ENCODE results near the gene WDR45B. TPM values are rescaled to one million over a fixed set of nuclear protein-coding genes. Genes with fewer than 3 reads are reported as not detected.
A peak's percentile ranks its signal among the peaks of the same experiment; 100 is the strongest.

The WDR45B gene
- total RNA-seq, 1 experiment from 2014 or later = 203 TPM

GRCh38 chr17:82668631-82669099 lies 20.4 kb upstream of the WDR45B start:
- Histone ChIP-seq H3K4me1 (replicated peaks) (peaks cover 7% of the 10 kb centered on the region), H3K27me3 (replicated peaks) (no peaks in the 10 kb centered on the region), H3K9me3 (replicated peaks) (no peaks in the 10 kb centered on the region), H3K27ac (no peak overlapping the region), H3K36me3 (no peaks in the 10 kb centered on the region), H3K4me3 (no peak overlapping the region)
- peak; percentile 61 to 81 for DNase-seq (ENCODE audit: low read depth in 1 of 2, low spot score in 2 of 2)

- Histone ChIP-seq H3K4me1 (replicated peaks) (peaks cover 7% of the 10 kb centered on the region), H3K4me3 (no peak overlapping the region), H3K9me3 (replicated peaks) (no peaks in the 10 kb centered on the region), H3K36me3 (no peaks in the 10 kb centered on the region), H3K27ac (no peak overlapping the region), H3K27me3 (replicated peaks) (no peaks in the 10 kb centered on the region)
- no peak for DNase-seq (ENCODE audit: low read depth in 1 of 2, low spot score in 2 of 2)
These were observed 19.9 kb upstream of the WDR45B start for GRCh38 chr17:82668024-82668630.

GRCh38 chr17:82667668-82668000 lies 19.4 kb upstream of the WDR45B start:
- H3K4me3 ChIP-seq = no peak overlapping the region

GRCh38 chr17:82666931-82667667 lies 18.9 kb upstream of the WDR45B start:
- DNase-seq (ENCODE audit: low read depth in 1 of 2, low spot score in 2 of 2) = no peak
- Histone ChIP-seq H3K36me3 (no peaks in the 10 kb centered on the region), H3K9me3 (replicated peaks) (no peaks in the 10 kb centered on the region), H3K4me1 (replicated peaks) (peaks cover 7% of the 10 kb centered on the region), H3K4me3 (no peak overlapping the region), H3K27me3 (replicated peaks) (no peaks in the 10 kb centered on the region), H3K27ac (no peak overlapping the region)

More at GRCh38 chr17:82667668-82668000, 19.4 kb upstream of the WDR45B start:
- Histone ChIP-seq H3K27me3 (replicated peaks) (no peaks in the 10 kb centered on the region), H3K9me3 (replicated peaks) (no peaks in the 10 kb centered on the region), H3K4me1 (replicated peaks) (peaks cover 7% of the 10 kb centered on the region), H3K27ac (no peak overlapping the region), H3K36me3 (no peaks in the 10 kb centered on the region)
- DNase-seq (ENCODE audit: low read depth in 1 of 2, low spot score in 2 of 2) = no peak

- no peaks in the 10 kb centered on the region for H3K27me3 ChIP-seq (replicated peaks)
- no peak for DNase-seq (ENCODE audit: low read depth in 1 of 2, low spot score in 2 of 2)
- H3K9me3 ChIP-seq (replicated peaks) = no peaks in the 10 kb centered on the region
- H3K4me3 ChIP-seq = no peak overlapping the region
- peaks cover 7% of the 10 kb centered on the region for H3K4me1 ChIP-seq (replicated peaks)
- no peak overlapping the region for H3K27ac ChIP-seq
- no peaks in the 10 kb centered on the region for H3K36me3 ChIP-seq
These were observed 17.6 kb upstream of the WDR45B start for GRCh38 chr17:82665891-82666290.

GRCh38 chr17:82665217-82665616 lies 17.0 kb upstream of the WDR45B start:
- Histone ChIP-seq H3K4me3 (no peak overlapping the region), H3K4me1 (replicated peaks) (peaks cover 7% of the 10 kb centered on the region), H3K9me3 (replicated peaks) (no peaks in the 10 kb centered on the region; the same call in 1 of the 2 replicates), H3K27me3 (replicated peaks) (no peaks in the 10 kb centered on the region), H3K36me3 (no peaks in the 10 kb centered on the region), H3K27ac (no peak overlapping the region)
- no peak for DNase-seq (ENCODE audit: low read depth in 1 of 2, low spot score in 2 of 2)

- H3K4me3 ChIP-seq = no peak overlapping the region
- no peaks in the 10 kb centered on the region for H3K27me3 ChIP-seq (replicated peaks)
- H3K36me3 ChIP-seq = no peaks in the 10 kb centered on the region
- no peak overlapping the region for H3K27ac ChIP-seq
- no peaks in the 10 kb centered on the region; the same call in 1 of the 2 replicates for H3K9me3 ChIP-seq (replicated peaks)
- no peak for DNase-seq (ENCODE audit: low read depth in 1 of 2, low spot score in 2 of 2)
- peaks cover 7% of the 10 kb centered on the region for H3K4me1 ChIP-seq (replicated peaks)
These were observed 16.5 kb upstream of the WDR45B start for GRCh38 chr17:82664701-82665182.

GRCh38 chr17:82664276-82664575 lies 16.0 kb upstream of the WDR45B start:
- Histone ChIP-seq H3K36me3 (no peaks in the 10 kb centered on the region), H3K27me3 (replicated peaks) (no peaks in the 10 kb centered on the region), H3K27ac (no peak overlapping the region), H3K4me1 (replicated peaks) (peaks cover 7% of the 10 kb centered on the region), H3K9me3 (replicated peaks) (no peaks in the 10 kb centered on the region; the same call in 1 of the 2 replicates), H3K4me3 (no peak overlapping the region)
- no peak for DNase-seq (ENCODE audit: low read depth in 1 of 2, low spot score in 2 of 2)

- DNase-seq (ENCODE audit: low read depth in 1 of 2, low spot score in 2 of 2) = no peak
- Histone ChIP-seq H3K27ac (no peak overlapping the region), H3K27me3 (replicated peaks) (no peaks in the 10 kb centered on the region), H3K36me3 (no peaks in the 10 kb centered on the region), H3K4me1 (replicated peaks) (peaks cover 4% of the 10 kb centered on the region), H3K4me3 (no peak overlapping the region), H3K9me3 (replicated peaks) (no peaks in the 10 kb centered on the region; the same call in 1 of the 2 replicates)
These were observed 15.4 kb upstream of the WDR45B start for GRCh38 chr17:82663381-82664275.

GRCh38 chr17:82662711-82663261 lies 14.5 kb upstream of the WDR45B start:
- no peaks in the 10 kb centered on the region for H3K4me1 ChIP-seq (replicated peaks)
- no peak for DNase-seq (ENCODE audit: low read depth in 1 of 2, low spot score in 2 of 2)
- no peaks in the 10 kb centered on the region for H3K27me3 ChIP-seq (replicated peaks)
- H3K4me3 ChIP-seq = no peak overlapping the region
- H3K27ac ChIP-seq = no peak overlapping the region
- no peaks in the 10 kb centered on the region for H3K36me3 ChIP-seq
- no peaks in the 10 kb centered on the region; the same call in 1 of the 2 replicates for H3K9me3 ChIP-seq (replicated peaks)

GRCh38 chr17:82661717-82662683 lies 13.8 kb upstream of the WDR45B start:
- no peaks in the 10 kb centered on the region; the same call in 1 of the 2 replicates for H3K9me3 ChIP-seq (replicated peaks)
- no peak overlapping the region for H3K27ac ChIP-seq
- no peak overlapping the region for H3K4me3 ChIP-seq
- no peaks in the 10 kb centered on the region for H3K36me3 ChIP-seq
- no peak for DNase-seq (ENCODE audit: low read depth in 1 of 2, low spot score in 2 of 2)
- H3K4me1 ChIP-seq (replicated peaks) = no peaks in the 10 kb centered on the region
- no peaks in the 10 kb centered on the region for H3K27me3 ChIP-seq (replicated peaks)

- H3K4me1 ChIP-seq (replicated peaks) = no peaks in the 10 kb centered on the region
- no peak overlapping the region for H3K4me3 ChIP-seq
- no peak overlapping the region for H3K27ac ChIP-seq
- H3K9me3 ChIP-seq (replicated peaks) = no peaks in the 10 kb centered on the region; the same call in 1 of the 2 replicates
- H3K27me3 ChIP-seq (replicated peaks) = no peaks in the 10 kb centered on the region
- H3K36me3 ChIP-seq = no peaks in the 10 kb centered on the region
- DNase-seq (ENCODE audit: low read depth in 1 of 2, low spot score in 2 of 2) = no peak
These were observed 11.6 kb upstream of the WDR45B start for GRCh38 chr17:82659886-82660285.

All from SJSA1 (cell line).